GM23338 (cell line): ENCODE data around the gene CIAO1. TPM values are rescaled to one million over a fixed set of nuclear protein-coding genes. Genes with fewer than 3 reads are reported as not detected.

Source experiments
- ATAC-seq: fragments of 200-7000 bp; cut with Tn5 transposase; 3 replicates; pipeline ENCODE4 v1.9.1; 2020
- DNase-seq: peaks from one replicate; pipeline ENCODE4 v3.0.0-alpha.2; 2015; ENCODE audit warnings: low spot score
- H2AFZ ChIP-seq: fragments of 200-600 bp; sonication (generic); 2 replicates; pipeline ENCODE4 v1.8.0; 2016; ENCODE audit warnings: antibody characterized with exemption, mild to moderate bottlenecking, moderate library complexity
- H3F3A ChIP-seq: fragments of 200-600 bp; sonication (generic); replicated peaks from 2 replicates; pipeline ENCODE4 v1.8.0; 2017; ENCODE audit warnings: antibody characterized with exemption, mixed run types, low read depth
- H3K27ac ChIP-seq: fragments of 200-600 bp; sonication (generic); 2 replicates; pipeline ENCODE4 v1.6.1; 2016; ENCODE audit warnings: low read depth
- H3K27me3 ChIP-seq: fragments of 200-600 bp; sonication (generic); 2 replicates; pipeline ENCODE4 v1.8.0; 2016; ENCODE audit warnings: mild to moderate bottlenecking, mixed run types, moderate library complexity; ENCODE audit not compliant: insufficient read depth
- H3K36me3 ChIP-seq: fragments of 200-600 bp; sonication (generic); 2 replicates; pipeline ENCODE4 v1.8.0; 2016; ENCODE audit warnings: mild to moderate bottlenecking; ENCODE audit not compliant: insufficient read depth
- H3K4me1 ChIP-seq: fragments of 200-600 bp; sonication (generic); 2 replicates; pipeline ENCODE4 v1.8.0; 2016; ENCODE audit warnings: mild to moderate bottlenecking, moderate library complexity; ENCODE audit not compliant: insufficient read depth
- H3K4me2 ChIP-seq: fragments of 200-600 bp; sonication (generic); 2 replicates; pipeline ENCODE4 v1.7.1; 2017; ENCODE audit warnings: mixed run types
- H3K4me3 ChIP-seq: fragments of 200-600 bp; sonication (generic); 2 replicates; pipeline ENCODE4 v1.6.1; 2016; ENCODE audit warnings: mixed run types
- H3K79me2 ChIP-seq: fragments of 200-600 bp; sonication (generic); replicated peaks from 2 replicates; pipeline ENCODE4 v1.8.0; 2017; ENCODE audit warnings: mild to moderate bottlenecking; ENCODE audit not compliant: insufficient read depth
- H3K9me2 ChIP-seq: fragments of 200-600 bp; sonication (generic); 2 replicates; pipeline ENCODE4 v1.8.0; 2017; ENCODE audit not compliant: insufficient read depth
- H4K20me1 ChIP-seq: fragments of 200-600 bp; sonication (generic); replicated peaks from 2 replicates; pipeline ENCODE4 v1.8.0; 2017; ENCODE audit warnings: mild to moderate bottlenecking; ENCODE audit not compliant: insufficient read depth
- H3K27ac Mint-ChIP-seq: 2 replicates; pipeline ENCODE4 v1.8.0; 2020; ENCODE audit warnings: inconsistent platforms, mild to moderate bottlenecking, moderate library complexity, mixed read lengths
- H3K27me3 Mint-ChIP-seq: 3 replicates; pipeline ENCODE4 v1.8.0; 2022; ENCODE audit warnings: low read depth, mild to moderate bottlenecking, moderate library complexity, mixed read lengths, inconsistent platforms; ENCODE audit not compliant: insufficient read depth, poor library complexity
- H3K36me3 Mint-ChIP-seq: 3 replicates; pipeline ENCODE4 v1.8.0; 2021; ENCODE audit warnings: low read depth, mild to moderate bottlenecking, inconsistent platforms, moderate library complexity, mixed read lengths
- H3K4me1 Mint-ChIP-seq: 3 replicates; pipeline ENCODE4 v1.8.0; 2020; ENCODE audit warnings: mild to moderate bottlenecking, inconsistent platforms, mixed read lengths
- H3K4me3 Mint-ChIP-seq: 3 replicates; pipeline ENCODE4 v1.8.0; 2021; ENCODE audit warnings: moderate library complexity, mild to moderate bottlenecking, inconsistent platforms, mixed read lengths
- H3K9me3 Mint-ChIP-seq: 3 replicates; pipeline ENCODE4 v1.8.0; 2020; ENCODE audit warnings: moderate library complexity, mild to moderate bottlenecking, inconsistent platforms, mixed read lengths
- CREB1 ChIP-seq: fragments of 250-450 bp; sonication (Bioruptor Pico); IDR thresholded peaks from 2 replicates; pipeline ENCODE4 v1.5.0; 2020; ENCODE audit warnings: low read depth, mild to moderate bottlenecking, moderate library complexity
- ETS1 ChIP-seq: IDR thresholded peaks from 2 replicates; pipeline ENCODE4 v1.6.1; 2016; ENCODE audit warnings: antibody characterized with exemption
- EZH2 ChIP-seq: fragments of 200-600 bp; sonication (generic); IDR thresholded peaks from one replicate; pipeline ENCODE4 v1.8.0; 2017; ENCODE audit warnings: antibody characterized with exemption, mild to moderate bottlenecking, low read depth; ENCODE audit not compliant: unreplicated experiment
- EZH2phosphoT487 ChIP-seq: fragments of 200-600 bp; sonication (generic); IDR thresholded peaks from one replicate; pipeline ENCODE4 v1.8.1; 2018; ENCODE audit warnings: antibody characterized with exemption; ENCODE audit not compliant: unreplicated experiment
- NANOG ChIP-seq: IDR thresholded peaks from 2 replicates; pipeline ENCODE4 v1.6.1; 2016; ENCODE audit warnings: antibody characterized with exemption, borderline replicate concordance
- POLR2AphosphoS5 ChIP-seq: IDR thresholded peaks from 2 replicates; pipeline ENCODE4 v1.6.1; 2016; ENCODE audit warnings: antibody characterized with exemption, low read depth
- STAT1 ChIP-seq: IDR thresholded peaks from one replicate; pipeline ENCODE4 v1.6.1; 2016; ENCODE audit warnings: antibody characterized with exemption; ENCODE audit not compliant: unreplicated experiment
- ZNF114 ChIP-seq: fragments of 250-450 bp; sonication (Bioruptor Pico); IDR thresholded peaks from 2 replicates; pipeline ENCODE4 v1.5.0; 2020; ENCODE audit warnings: mild to moderate bottlenecking, moderate library complexity
- ZNF331 ChIP-seq: fragments of 250-450 bp; sonication (Bioruptor Pico); IDR thresholded peaks from 2 replicates; pipeline ENCODE4 v1.5.0; 2020; ENCODE audit warnings: low read depth, mild to moderate bottlenecking, moderate library complexity
- polyA plus RNA-seq: library from polyadenylated mRNA; unstranded; fragments of >200 nt; fragmentation: Nextera tagmentation; extraction: Ambion mirVana; gene quantifications from 2 replicates; pipeline ENCODE4 v1.2.1, GENCODE V29; 2016
- total RNA-seq: library from RNA; depleted of rRNA; stranded (reverse); fragments of >200 nt; shearing (Covaris generic); gene quantifications from 2 replicates; pipeline ENCODE4 v1.2.3, GENCODE V29; 2014
- TF ChIP-seq, protein P1 (sequence below): fragments of 250-450 bp; sonication (Bioruptor Pico); IDR thresholded peaks from 2 replicates; pipeline ENCODE4 v1.5.0; 2020; ENCODE audit warnings: mild to moderate bottlenecking, moderate library complexity
- TF ChIP-seq, protein P2 (sequence below): IDR thresholded peaks from one replicate; pipeline ENCODE4 v1.6.1; 2018; ENCODE audit warnings: antibody characterized with exemption; ENCODE audit not compliant: unreplicated experiment
- TF ChIP-seq, protein P3 (sequence below), 2 experiments: fragments of 200-600 bp in 1 of 2; sonication (generic) in 1 of 2; conservative IDR thresholded peaks; 2 replicates each; pipeline versions ENCODE4 v1.5.1 to v1.6.1; 2016 to 2017; ENCODE audit warnings: antibody characterized with exemption in 2 of 2, low read depth in 2 of 2, mild to moderate bottlenecking in 2 of 2, moderate library complexity in 1 of 2

The CIAO1 gene
- total and polyA plus RNA-seq, 2 experiments from 2014 or later = 48.8 to 119 TPM

DNA sequence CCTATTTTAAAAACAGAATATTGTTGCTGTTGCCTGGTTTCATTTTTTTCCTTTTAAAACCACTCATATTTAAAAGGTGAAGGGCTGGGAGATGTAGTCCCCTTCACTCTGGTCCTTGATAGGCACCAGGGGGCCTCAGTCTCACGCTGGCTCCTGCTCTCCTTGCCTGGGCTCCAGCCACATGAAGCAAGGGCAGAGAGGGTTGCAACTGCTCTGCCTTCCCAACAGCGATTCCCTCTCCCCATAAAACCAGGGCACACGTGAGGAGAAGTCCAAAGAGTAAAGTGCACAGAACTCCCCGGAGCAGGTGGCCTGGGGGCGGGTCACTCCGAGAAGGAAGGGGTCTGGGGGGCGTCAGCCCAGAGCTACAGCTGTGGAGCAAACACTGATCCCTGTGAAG lies 13.0 kb upstream of the CIAO1 start (continued):
- TF ChIP-seq, protein P1, sequence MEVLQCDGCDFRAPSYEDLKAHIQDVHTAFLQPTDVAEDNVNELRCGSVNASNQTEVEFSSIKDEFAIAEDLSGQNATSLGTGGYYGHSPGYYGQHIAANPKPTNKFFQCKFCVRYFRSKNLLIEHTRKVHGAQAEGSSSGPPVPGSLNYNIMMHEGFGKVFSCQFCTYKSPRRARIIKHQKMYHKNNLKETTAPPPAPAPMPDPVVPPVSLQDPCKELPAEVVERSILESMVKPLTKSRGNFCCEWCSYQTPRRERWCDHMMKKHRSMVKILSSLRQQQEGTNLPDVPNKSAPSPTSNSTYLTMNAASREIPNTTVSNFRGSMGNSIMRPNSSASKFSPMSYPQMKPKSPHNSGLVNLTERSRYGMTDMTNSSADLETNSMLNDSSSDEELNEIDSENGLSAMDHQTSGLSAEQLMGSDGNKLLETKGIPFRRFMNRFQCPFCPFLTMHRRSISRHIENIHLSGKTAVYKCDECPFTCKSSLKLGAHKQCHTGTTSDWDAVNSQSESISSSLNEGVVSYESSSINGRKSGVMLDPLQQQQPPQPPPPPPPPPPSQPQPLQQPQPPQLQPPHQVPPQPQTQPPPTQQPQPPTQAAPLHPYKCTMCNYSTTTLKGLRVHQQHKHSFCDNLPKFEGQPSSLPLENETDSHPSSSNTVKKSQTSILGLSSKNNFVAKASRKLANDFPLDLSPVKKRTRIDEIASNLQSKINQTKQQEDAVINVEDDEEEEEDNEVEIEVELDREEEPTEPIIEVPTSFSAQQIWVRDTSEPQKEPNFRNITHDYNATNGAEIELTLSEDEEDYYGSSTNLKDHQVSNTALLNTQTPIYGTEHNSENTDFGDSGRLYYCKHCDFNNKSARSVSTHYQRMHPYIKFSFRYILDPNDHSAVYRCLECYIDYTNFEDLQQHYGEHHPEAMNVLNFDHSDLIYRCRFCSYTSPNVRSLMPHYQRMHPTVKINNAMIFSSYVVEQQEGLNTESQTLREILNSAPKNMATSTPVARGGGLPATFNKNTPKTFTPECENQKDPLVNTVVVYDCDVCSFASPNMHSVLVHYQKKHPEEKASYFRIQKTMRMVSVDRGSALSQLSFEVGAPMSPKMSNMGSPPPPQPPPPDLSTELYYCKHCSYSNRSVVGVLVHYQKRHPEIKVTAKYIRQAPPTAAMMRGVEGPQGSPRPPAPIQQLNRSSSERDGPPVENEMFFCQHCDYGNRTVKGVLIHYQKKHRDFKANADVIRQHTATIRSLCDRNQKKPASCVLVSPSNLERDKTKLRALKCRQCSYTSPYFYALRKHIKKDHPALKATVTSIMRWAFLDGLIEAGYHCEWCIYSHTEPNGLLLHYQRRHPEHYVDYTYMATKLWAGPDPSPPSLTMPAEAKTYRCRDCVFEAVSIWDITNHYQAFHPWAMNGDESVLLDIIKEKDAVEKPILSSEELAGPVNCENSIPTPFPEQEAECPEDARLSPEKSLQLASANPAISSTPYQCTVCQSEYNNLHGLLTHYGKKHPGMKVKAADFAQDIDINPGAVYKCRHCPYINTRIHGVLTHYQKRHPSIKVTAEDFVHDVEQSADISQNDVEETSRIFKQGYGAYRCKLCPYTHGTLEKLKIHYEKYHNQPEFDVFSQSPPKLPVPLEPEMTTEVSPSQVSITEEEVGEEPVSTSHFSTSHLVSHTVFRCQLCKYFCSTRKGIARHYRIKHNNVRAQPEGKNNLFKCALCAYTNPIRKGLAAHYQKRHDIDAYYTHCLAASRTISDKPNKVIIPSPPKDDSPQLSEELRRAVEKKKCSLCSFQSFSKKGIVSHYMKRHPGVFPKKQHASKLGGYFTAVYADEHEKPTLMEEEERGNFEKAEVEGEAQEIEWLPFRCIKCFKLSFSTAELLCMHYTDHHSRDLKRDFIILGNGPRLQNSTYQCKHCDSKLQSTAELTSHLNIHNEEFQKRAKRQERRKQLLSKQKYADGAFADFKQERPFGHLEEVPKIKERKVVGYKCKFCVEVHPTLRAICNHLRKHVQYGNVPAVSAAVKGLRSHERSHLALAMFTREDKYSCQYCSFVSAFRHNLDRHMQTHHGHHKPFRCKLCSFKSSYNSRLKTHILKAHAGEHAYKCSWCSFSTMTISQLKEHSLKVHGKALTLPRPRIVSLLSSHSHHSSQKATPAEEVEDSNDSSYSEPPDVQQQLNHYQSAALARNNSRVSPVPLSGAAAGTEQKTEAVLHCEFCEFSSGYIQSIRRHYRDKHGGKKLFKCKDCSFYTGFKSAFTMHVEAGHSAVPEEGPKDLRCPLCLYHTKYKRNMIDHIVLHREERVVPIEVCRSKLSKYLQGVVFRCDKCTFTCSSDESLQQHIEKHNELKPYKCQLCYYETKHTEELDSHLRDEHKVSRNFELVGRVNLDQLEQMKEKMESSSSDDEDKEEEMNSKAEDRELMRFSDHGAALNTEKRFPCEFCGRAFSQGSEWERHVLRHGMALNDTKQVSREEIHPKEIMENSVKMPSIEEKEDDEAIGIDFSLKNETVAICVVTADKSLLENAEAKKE (CRISPR knock-in tag) = no peak
- TF ChIP-seq ZNF114 (CRISPR knock-in tag) = no peak
- TF ChIP-seq EZH2 = no peak
- no peak for TF ChIP-seq STAT1
- no peak for TF ChIP-seq NANOG
- TF ChIP-seq CREB1 = no peak

DNA sequence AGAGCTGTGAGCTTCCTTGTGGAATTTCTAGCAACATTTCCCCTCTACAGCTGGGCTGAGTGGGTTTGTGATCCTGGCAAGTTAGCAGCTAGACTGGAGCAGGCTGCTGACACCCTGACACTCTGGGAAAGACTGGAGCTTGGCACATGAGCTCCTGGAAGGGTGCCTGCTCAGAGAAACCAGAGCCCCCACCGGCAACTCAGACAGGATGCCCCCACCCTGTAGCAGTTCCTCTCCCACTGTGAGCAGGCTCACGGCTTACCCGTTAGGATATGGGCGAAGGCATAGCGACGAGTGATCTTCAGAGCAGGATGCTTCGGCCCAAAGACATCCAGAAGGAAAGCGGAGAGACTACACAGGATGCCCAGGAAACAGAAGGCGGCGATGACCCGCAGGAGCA lies 11.5 kb upstream of the CIAO1 start:
- Histone ChIP-seq H2AFZ (no peak overlapping the region), H3K9me2 (no peaks in the 10 kb centered on the region), H3K36me3 (peaks cover 8% of the 10 kb centered on the region; the same call in 1 of the 2 replicates)
- TF ChIP-seq CREB1 = no peak
- TF ChIP-seq STAT1 = no peak
- TF ChIP-seq, protein P2, sequence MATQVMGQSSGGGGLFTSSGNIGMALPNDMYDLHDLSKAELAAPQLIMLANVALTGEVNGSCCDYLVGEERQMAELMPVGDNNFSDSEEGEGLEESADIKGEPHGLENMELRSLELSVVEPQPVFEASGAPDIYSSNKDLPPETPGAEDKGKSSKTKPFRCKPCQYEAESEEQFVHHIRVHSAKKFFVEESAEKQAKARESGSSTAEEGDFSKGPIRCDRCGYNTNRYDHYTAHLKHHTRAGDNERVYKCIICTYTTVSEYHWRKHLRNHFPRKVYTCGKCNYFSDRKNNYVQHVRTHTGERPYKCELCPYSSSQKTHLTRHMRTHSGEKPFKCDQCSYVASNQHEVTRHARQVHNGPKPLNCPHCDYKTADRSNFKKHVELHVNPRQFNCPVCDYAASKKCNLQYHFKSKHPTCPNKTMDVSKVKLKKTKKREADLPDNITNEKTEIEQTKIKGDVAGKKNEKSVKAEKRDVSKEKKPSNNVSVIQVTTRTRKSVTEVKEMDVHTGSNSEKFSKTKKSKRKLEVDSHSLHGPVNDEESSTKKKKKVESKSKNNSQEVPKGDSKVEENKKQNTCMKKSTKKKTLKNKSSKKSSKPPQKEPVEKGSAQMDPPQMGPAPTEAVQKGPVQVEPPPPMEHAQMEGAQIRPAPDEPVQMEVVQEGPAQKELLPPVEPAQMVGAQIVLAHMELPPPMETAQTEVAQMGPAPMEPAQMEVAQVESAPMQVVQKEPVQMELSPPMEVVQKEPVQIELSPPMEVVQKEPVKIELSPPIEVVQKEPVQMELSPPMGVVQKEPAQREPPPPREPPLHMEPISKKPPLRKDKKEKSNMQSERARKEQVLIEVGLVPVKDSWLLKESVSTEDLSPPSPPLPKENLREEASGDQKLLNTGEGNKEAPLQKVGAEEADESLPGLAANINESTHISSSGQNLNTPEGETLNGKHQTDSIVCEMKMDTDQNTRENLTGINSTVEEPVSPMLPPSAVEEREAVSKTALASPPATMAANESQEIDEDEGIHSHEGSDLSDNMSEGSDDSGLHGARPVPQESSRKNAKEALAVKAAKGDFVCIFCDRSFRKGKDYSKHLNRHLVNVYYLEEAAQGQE = no peak
- no peak for TF ChIP-seq POLR2AphosphoS5
- TF ChIP-seq ETS1 = no peak
- TF ChIP-seq EZH2phosphoT487 = no peak
- no peak for TF ChIP-seq ZNF331
- no peak for TF ChIP-seq EZH2
- no peak for TF ChIP-seq NANOG
- TF ChIP-seq, protein P3, sequence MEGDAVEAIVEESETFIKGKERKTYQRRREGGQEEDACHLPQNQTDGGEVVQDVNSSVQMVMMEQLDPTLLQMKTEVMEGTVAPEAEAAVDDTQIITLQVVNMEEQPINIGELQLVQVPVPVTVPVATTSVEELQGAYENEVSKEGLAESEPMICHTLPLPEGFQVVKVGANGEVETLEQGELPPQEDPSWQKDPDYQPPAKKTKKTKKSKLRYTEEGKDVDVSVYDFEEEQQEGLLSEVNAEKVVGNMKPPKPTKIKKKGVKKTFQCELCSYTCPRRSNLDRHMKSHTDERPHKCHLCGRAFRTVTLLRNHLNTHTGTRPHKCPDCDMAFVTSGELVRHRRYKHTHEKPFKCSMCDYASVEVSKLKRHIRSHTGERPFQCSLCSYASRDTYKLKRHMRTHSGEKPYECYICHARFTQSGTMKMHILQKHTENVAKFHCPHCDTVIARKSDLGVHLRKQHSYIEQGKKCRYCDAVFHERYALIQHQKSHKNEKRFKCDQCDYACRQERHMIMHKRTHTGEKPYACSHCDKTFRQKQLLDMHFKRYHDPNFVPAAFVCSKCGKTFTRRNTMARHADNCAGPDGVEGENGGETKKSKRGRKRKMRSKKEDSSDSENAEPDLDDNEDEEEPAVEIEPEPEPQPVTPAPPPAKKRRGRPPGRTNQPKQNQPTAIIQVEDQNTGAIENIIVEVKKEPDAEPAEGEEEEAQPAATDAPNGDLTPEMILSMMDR (conservative IDR thresholded peaks at IDR 0.05; ENCODE audit: low read depth in 2 of 2) = no peak
- TF ChIP-seq ZNF114 (CRISPR knock-in tag) = no peak

More for the DNA sequence above, 11.5 kb upstream of the CIAO1 start:
- peaks cover 25% of the 10 kb centered on the region for H3K36me3 Mint-ChIP-seq
- no peak overlapping the region for H3K4me3 ChIP-seq
- H3K4me3 Mint-ChIP-seq = no peak overlapping the region
- no peaks in the 10 kb centered on the region for H3K9me3 Mint-ChIP-seq
- H4K20me1 ChIP-seq = peaks cover 4% of the 10 kb centered on the region
- DNase-seq = no peak
- no peaks in the 10 kb centered on the region for H3K27me3 ChIP-seq
- ATAC-seq = no peak
- peaks cover 3% of the 10 kb centered on the region; the same call in 1 of the 3 replicates for H3K4me1 Mint-ChIP-seq
- H3K27me3 Mint-ChIP-seq = peaks cover 4% of the 10 kb centered on the region
- no peaks in the 10 kb centered on the region for H3F3A ChIP-seq
- H3K4me2 ChIP-seq = no peak overlapping the region
- H3K27ac Mint-ChIP-seq = no peak overlapping the region
- H3K27ac ChIP-seq = no peak overlapping the region
- peaks cover 5% of the 10 kb centered on the region; the same call in 1 of the 2 replicates for H3K79me2 ChIP-seq
- no peaks in the 10 kb centered on the region for H3K4me1 ChIP-seq
